CD14-positive monocyte (primary cell): ENCODE measurements around the gene TRIOBP. TPM values are rescaled to one million over a fixed set of nuclear protein-coding genes. Genes with fewer than 3 reads are reported as not detected.

ENCODE experiments used
- DNase-seq, 3 donors: peaks; one replicate each; pipeline ENCODE4 v3.0.0-alpha.2; 2011 to 2022
- H2AFZ ChIP-seq: 2 replicates; pipeline ENCODE4 v1.6.0; 2012; ENCODE audit warnings: mild to moderate bottlenecking, low read depth, low read length, inconsistent platforms; ENCODE audit not compliant: insufficient read depth, poor library complexity, severe bottlenecking
- H3K27ac ChIP-seq, 2 donors: 1 replicate in 1 of 2; 2 replicates in 1 of 2; pipeline ENCODE4 v1.5.1; 2012 to 2013; ENCODE audit warnings: low read length in 2 of 2, control low read depth in 1 of 2, inconsistent platforms in 1 of 2, low read depth in 1 of 2, mild to moderate bottlenecking in 1 of 2
- H3K27me3 ChIP-seq, 2 donors: one replicate each; pipeline versions ENCODE4 v1.6.0 to v1.6.1; 2011 to 2013; ENCODE audit warnings: low read length in 2 of 2; ENCODE audit not compliant: control insufficient read depth in 2 of 2, insufficient read depth in 2 of 2
- H3K36me3 ChIP-seq, 2 donors: replicated peaks in 1 of 2; 1 replicate in 1 of 2; 2 replicates in 1 of 2; pipeline versions ENCODE4 v1.5.1 to v1.6.1; 2012 to 2013; ENCODE audit warnings: low read length in 2 of 2, control low read depth in 1 of 2, inconsistent platforms in 1 of 2, mild to moderate bottlenecking in 1 of 2; ENCODE audit not compliant: insufficient read depth in 2 of 2, control insufficient read depth in 1 of 2
- H3K4me1 ChIP-seq, 2 donors: 1 replicate in 1 of 2; 2 replicates in 1 of 2; pipeline versions ENCODE4 v1.5.1 to v1.6.1; 2012 to 2013; ENCODE audit warnings: low read length in 2 of 2, control low read depth in 1 of 2, inconsistent platforms in 1 of 2, mild to moderate bottlenecking in 1 of 2, moderate library complexity in 1 of 2; ENCODE audit not compliant: insufficient read depth in 2 of 2, control insufficient read depth in 1 of 2
- H3K4me2 ChIP-seq: replicated peaks from 2 replicates; pipeline ENCODE3; 2012; ENCODE audit warnings: low read length, moderate library complexity, mild to moderate bottlenecking; ENCODE audit not compliant: poor library complexity, severe bottlenecking; ENCODE audit errors: extremely low read depth
- H3K4me3 ChIP-seq, 3 experiments: fragments of 200-600 bp in 1 of 3; sonication (generic) in 1 of 3; replicated peaks in 1 of 3; 1 replicate in 2 of 3; 2 replicates in 1 of 3; pipeline ENCODE4 v1.5.1; 2011 to 2013; ENCODE audit warnings: low read length in 3 of 3, mild to moderate bottlenecking in 3 of 3, control low read depth in 2 of 3, low read depth in 2 of 3, inconsistent platforms in 1 of 3, moderate library complexity in 1 of 3
- H3K79me2 ChIP-seq: 2 replicates; pipeline ENCODE4 v1.6.0; 2012; ENCODE audit warnings: mild to moderate bottlenecking, control low read depth, inconsistent platforms, low read length, moderate library complexity; ENCODE audit not compliant: insufficient read depth
- H3K9ac ChIP-seq: 2 replicates; pipeline ENCODE4 v1.6.0; 2017; ENCODE audit warnings: low read length, mild to moderate bottlenecking; ENCODE audit not compliant: insufficient read depth, poor library complexity, severe bottlenecking
- H3K9me3 ChIP-seq, 2 donors: replicated peaks in 1 of 2; 1 replicate in 1 of 2; 2 replicates in 1 of 2; pipeline versions ENCODE4 v1.5.1 to v1.6.1; 2012 to 2013; ENCODE audit warnings: low read length in 2 of 2, control low read depth in 1 of 2; ENCODE audit not compliant: control insufficient read depth in 1 of 2, insufficient read depth in 1 of 2
- H4K20me1 ChIP-seq: 2 replicates; pipeline ENCODE4 v1.6.0; 2012; ENCODE audit warnings: mild to moderate bottlenecking, low read length, control low read depth, moderate library complexity; ENCODE audit not compliant: insufficient read depth
- H3K27ac Mint-ChIP-seq, 7 donors: one replicate each; pipeline ENCODE4 v1.8.0; 2020; ENCODE audit warnings: mild to moderate bottlenecking in 7 of 7, mixed read lengths in 7 of 7, moderate library complexity in 6 of 7, inconsistent platforms in 2 of 7
- H3K27me3 Mint-ChIP-seq, 3 donors: one replicate each; pipeline ENCODE4 v1.8.0; 2021 to 2022; ENCODE audit warnings: low read depth in 3 of 3, mild to moderate bottlenecking in 3 of 3, mixed read lengths in 3 of 3, moderate library complexity in 3 of 3, inconsistent platforms in 1 of 3
- H3K36me3 Mint-ChIP-seq, 2 donors: one replicate each; pipeline ENCODE4 v1.8.0; 2020; ENCODE audit warnings: mixed read lengths in 2 of 2, inconsistent platforms in 1 of 2, mild to moderate bottlenecking in 1 of 2
- H3K4me1 Mint-ChIP-seq: one replicate; pipeline ENCODE4 v1.8.0; 2020; ENCODE audit warnings: mild to moderate bottlenecking, mixed read lengths
- H3K4me3 Mint-ChIP-seq, 2 donors: one replicate each; pipeline ENCODE4 v1.8.0; 2020; ENCODE audit warnings: mild to moderate bottlenecking in 2 of 2, mixed read lengths in 2 of 2, moderate library complexity in 1 of 2
- H3K9me3 Mint-ChIP-seq, 7 donors: one replicate each; pipeline ENCODE4 v1.8.0; 2020 to 2022; ENCODE audit warnings: mixed read lengths in 7 of 7, mild to moderate bottlenecking in 6 of 7, moderate library complexity in 6 of 7, inconsistent platforms in 2 of 7
- WGBS: methylation state at CpG from one replicate; pipeline ENCODE4 v1.1.5; 2013; ENCODE audit warnings: missing lambda C conversion rate; ENCODE audit not compliant: insufficient coverage; 5-methylcytosine and 5-hydroxymethylcytosine counted together
- intact Hi-C, 2 donors: fragments of 100-400 bp; cut with micrococcal nuclease; formaldehyde crosslinking; loops; one replicate each; pipeline versions ENCODE4 v1.15.0 to v1.15.1; 2023
- polyA plus RNA-seq, 3 donors: library from polyadenylated mRNA; depleted of rRNA in 1 of 3; unstranded in 2 of 3; stranded (reverse) in 1 of 3; fragments of 300-500 nt in 2 of 3; fragments of >200 nt in 1 of 3; fragmentation: Illumina TruSeq in 2 of 3; gene quantifications; 1 replicate in 2 of 3; 2 replicates in 1 of 3; pipeline ENCODE4 v1.2.3, GENCODE V29; 2012 to 2021
- TF ChIP-seq, protein P1 (sequence below): fragments of 200-600 bp; IDR thresholded peaks from one replicate; pipeline ENCODE4 v1.8.0; 2022; ENCODE audit warnings: antibody characterized with exemption, mild to moderate bottlenecking

TRIOBP gene
- polyA plus RNA-seq, 3 donors: 43.0 to 46.6 (median 44.7) TPM

DNA sequence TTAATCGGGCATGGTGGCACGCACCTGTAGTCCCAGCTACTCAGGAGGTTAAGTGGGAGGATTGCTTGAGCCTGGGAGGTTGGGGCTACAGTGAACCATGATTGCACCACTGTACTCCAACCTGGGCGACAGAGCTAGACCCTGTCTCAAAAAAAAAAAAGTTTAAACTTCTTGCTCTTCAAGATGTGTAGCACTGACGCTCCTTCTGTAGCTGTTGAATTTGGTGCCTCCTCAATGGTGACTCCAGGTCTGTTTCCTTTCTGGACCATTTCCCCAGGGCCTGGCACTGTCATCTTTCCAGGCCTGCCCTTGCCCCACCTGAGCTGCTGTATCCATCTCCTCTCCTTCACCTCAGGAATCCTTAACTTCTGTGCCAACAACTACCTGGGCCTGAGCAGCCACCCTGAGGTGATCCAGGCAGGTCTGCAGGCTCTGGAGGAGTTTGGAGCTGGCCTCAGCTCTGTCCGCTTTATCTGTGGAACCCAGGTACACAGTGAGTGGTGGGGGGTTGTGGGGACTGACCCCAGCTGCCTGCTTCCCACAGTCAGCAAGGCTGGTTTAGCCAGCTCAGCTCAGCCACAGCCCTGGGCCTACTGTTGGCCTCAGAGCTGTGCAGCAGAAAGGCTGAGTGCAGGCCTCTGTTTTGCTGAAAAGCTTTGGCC lies 113.0 kb downstream of the TRIOBP start:
- Mint-ChIP-seq H3K27ac (no peak overlapping the region), H3K4me3 (peak overlapping the region in 1 of 2 donors; percentile 13), H3K36me3 (peaks cover 6 to 11% of the 10 kb centered on the region in 2 donors), H3K4me1 (peaks cover 32% of the 10 kb centered on the region), H3K27me3 (peaks cover 36 to 43% (median 38%) of the 10 kb centered on the region in 3 donors), H3K9me3 (peaks cover 0 to 11% (median 0%) of the 10 kb centered on the region in 7 donors)
- Histone ChIP-seq H3K9ac (no peak overlapping the region), H3K4me3 (no peak overlapping the region), H3K4me2 (no peak overlapping the region), H3K79me2 (peaks cover 11% of the 10 kb centered on the region), H3K27me3 (peaks cover 11 to 32% of the 10 kb centered on the region in 2 donors), H3K27ac (no peak overlapping the region), H3K36me3 (no peaks in the 10 kb centered on the region), H4K20me1 (peaks cover 13% of the 10 kb centered on the region), H3K9me3 (no peaks in the 10 kb centered on the region), H3K4me1 (peaks cover 33 to 39% of the 10 kb centered on the region in 2 donors), H2AFZ (no peak overlapping the region)
- 94% methylated on average over 3 of the region's 5 CpGs for WGBS
- TF ChIP-seq, protein P1, sequence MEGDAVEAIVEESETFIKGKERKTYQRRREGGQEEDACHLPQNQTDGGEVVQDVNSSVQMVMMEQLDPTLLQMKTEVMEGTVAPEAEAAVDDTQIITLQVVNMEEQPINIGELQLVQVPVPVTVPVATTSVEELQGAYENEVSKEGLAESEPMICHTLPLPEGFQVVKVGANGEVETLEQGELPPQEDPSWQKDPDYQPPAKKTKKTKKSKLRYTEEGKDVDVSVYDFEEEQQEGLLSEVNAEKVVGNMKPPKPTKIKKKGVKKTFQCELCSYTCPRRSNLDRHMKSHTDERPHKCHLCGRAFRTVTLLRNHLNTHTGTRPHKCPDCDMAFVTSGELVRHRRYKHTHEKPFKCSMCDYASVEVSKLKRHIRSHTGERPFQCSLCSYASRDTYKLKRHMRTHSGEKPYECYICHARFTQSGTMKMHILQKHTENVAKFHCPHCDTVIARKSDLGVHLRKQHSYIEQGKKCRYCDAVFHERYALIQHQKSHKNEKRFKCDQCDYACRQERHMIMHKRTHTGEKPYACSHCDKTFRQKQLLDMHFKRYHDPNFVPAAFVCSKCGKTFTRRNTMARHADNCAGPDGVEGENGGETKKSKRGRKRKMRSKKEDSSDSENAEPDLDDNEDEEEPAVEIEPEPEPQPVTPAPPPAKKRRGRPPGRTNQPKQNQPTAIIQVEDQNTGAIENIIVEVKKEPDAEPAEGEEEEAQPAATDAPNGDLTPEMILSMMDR: no peak
- DNase-seq: no peak
- intact Hi-C loops: loop anchor here in 1 of 2 donors (10.0 kb wide), 2 partner anchors 125 to 155 kb away; partner anchors contain the start of gene NOL12

- peaks cover 16% of the 10 kb centered on the region for H3K4me1 Mint-ChIP-seq
- Histone ChIP-seq H2AFZ (no peak overlapping the region), H3K27me3 (peaks cover 3 to 16% of the 10 kb centered on the region in 2 donors), H3K9ac (no peak overlapping the region), H3K4me1 (peaks cover 15 to 19% of the 10 kb centered on the region in 2 donors), H3K27ac (no peak overlapping the region), H3K79me2 (no peaks in the 10 kb centered on the region), H4K20me1 (peaks cover 7% of the 10 kb centered on the region), H3K9me3 (no peaks in the 10 kb centered on the region), H3K4me3 (no peak overlapping the region), H3K36me3 (no peaks in the 10 kb centered on the region), H3K4me2 (no peak overlapping the region)
- DNase-seq: no peak
- TF ChIP-seq, protein P1: no peak
- H3K4me3 Mint-ChIP-seq: no peak overlapping the region
- H3K9me3 Mint-ChIP-seq: peaks cover 0 to 4% (median 0%) of the 10 kb centered on the region in 7 donors
- 100% methylated on average over 1 of the region's 2 CpGs for WGBS
- no peaks in the 10 kb centered on the region for H3K36me3 Mint-ChIP-seq
- no peak overlapping the region for H3K27ac Mint-ChIP-seq
- intact Hi-C loops: loop anchor here in 1 of 2 donors (10.0 kb wide), 1 partner anchor 153 kb away; no protein-coding TSS in a partner anchor
- H3K27me3 Mint-ChIP-seq: peaks cover 20 to 24% (median 23%) of the 10 kb centered on the region in 3 donors
Observed at GRCh38 chr22:37811867-37812266, 115.0 kb downstream of the TRIOBP start.
